ENCODE results near the gene ISOC2.

- TF ChIP-seq CTCF (IDR thresholded peaks at IDR 0.05; ENCODE audit: insufficient read depth, low read depth, low read length) = no peak
- TF ChIP-seq EZH2 (IDR thresholded peaks at IDR 0.05; ENCODE audit: insufficient read depth, low read length) = no peak
Measured at GRCh38 chr19:55406091-55406825, 55.2 kb downstream of the ISOC2 start.

Measured in astrocyte (in vitro differentiated cells and primary cell).